H7 (cell line): ENCODE data around the gene PALMD. TPM values are rescaled to one million over a fixed set of nuclear protein-coding genes. Genes with fewer than 3 reads are reported as not detected.

Source experiments
- DNase-seq: peaks from one replicate; pipeline ENCODE4 v3.0.0; 2012
- H3K27me3 ChIP-seq: 2 replicates; pipeline ENCODE4 v1.6.0; 2011; ENCODE audit warnings: mild to moderate bottlenecking, low read length; ENCODE audit not compliant: control insufficient read depth, insufficient read depth
- H3K36me3 ChIP-seq: replicated peaks from 2 replicates; pipeline ENCODE4 v1.5.1; 2011; ENCODE audit warnings: low read length; ENCODE audit not compliant: control insufficient read depth, insufficient read depth
- H3K4me3 ChIP-seq: 2 replicates; pipeline ENCODE4 v1.5.1; 2011; ENCODE audit warnings: low read depth, mild to moderate bottlenecking, control low read depth, low read length, moderate library complexity; ENCODE audit not compliant: insufficient read depth
- total RNA-seq: library from RNA; depleted of rRNA; stranded (reverse); fragments of >200 nt; shearing (Covaris generic); gene quantifications from 2 replicates; pipeline ENCODE4 v1.2.3, GENCODE V29; 2014

The PALMD gene
- total RNA-seq, 1 experiment from 2014 or later, result not detected

DNA sequence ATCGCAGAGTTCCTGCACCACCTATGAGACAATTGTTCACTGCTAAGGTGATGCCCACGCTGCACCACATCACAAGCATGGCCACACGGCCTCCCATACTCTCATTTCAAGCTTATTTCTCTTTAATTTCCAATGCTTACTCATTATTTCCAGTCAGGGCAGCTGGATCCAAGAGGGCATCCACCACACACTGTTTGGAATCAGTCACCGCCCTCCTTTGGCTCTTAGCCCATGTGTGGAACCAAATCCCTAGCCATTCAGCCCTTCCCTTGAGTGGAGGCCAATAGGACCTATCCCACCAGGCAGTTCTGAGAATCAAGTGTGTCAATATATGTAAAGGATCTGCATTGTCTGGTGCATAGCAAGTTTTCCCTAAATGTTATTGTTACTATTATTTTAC is 26.3 kb upstream of the PALMD start:
- no peaks in the 10 kb centered on the region for H3K36me3 ChIP-seq
- no peak for DNase-seq
- H3K4me3 ChIP-seq, result no peak overlapping the region
- no peaks in the 10 kb centered on the region for H3K27me3 ChIP-seq

DNA sequence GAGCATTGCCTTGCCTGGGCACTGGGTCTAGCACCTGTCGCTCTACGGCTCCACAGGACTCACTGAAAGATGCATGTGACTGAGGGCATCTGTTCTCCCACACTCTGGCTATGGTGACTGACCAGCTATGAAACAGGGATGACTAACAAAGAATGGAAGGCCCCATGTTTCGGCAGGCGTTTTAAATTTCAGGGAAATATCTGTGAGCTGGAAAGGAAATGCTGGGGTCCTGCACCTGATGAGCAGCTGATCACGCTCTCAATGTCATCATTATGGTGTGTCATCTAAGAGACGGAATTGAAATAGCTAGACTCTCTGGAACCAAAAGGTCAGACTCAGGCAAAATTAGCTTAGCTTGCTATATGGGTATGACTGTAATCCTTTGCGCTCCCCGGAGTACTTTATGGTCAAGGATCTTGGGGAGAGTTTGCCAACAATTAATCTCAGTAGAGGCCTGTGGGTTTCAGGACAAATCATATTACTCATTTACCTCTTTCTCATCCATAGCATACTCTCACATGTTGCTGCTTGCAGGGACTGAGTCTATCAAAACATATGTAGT is 24.5 kb upstream of the PALMD start:
- Histone ChIP-seq H3K4me3 (no peak overlapping the region), H3K36me3 (no peaks in the 10 kb centered on the region), H3K27me3 (no peaks in the 10 kb centered on the region)
- DNase-seq, result no peak

DNA sequence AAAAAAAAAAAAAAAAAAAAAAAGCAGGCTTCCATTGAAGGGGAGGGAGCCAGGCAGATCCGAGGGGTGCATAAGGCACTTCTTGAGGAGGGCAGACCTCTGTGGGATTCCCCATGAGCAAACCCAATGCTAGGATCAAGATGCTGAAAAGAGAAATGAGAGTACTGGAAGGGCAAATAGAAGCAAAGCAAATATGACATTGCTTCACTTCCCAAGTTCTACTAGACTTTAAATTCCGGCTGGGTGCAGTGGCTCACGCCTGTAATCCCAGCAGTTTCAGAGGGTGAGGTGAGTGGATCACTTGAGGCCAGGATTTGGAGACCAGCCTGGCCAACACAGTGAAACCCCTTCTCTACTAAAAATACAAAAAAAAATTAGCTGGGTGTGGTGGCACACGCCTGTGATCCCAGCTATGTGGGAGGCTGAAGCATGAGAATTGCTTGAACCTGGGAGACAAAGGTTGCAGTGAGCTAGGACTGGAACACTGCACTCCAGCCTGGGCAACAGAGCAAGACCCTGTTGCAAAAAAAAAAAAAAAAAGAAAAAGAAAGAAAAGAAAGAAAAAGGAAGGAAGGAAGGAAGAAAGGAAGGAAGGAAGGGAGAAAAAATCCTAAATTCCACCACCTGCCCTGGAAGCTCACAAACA is 23.1 kb upstream of the PALMD start:
- H3K4me3 ChIP-seq, result no peak overlapping the region
- H3K36me3 ChIP-seq, result no peaks in the 10 kb centered on the region
- H3K27me3 ChIP-seq, result no peaks in the 10 kb centered on the region
- DNase-seq, result no peak

DNA sequence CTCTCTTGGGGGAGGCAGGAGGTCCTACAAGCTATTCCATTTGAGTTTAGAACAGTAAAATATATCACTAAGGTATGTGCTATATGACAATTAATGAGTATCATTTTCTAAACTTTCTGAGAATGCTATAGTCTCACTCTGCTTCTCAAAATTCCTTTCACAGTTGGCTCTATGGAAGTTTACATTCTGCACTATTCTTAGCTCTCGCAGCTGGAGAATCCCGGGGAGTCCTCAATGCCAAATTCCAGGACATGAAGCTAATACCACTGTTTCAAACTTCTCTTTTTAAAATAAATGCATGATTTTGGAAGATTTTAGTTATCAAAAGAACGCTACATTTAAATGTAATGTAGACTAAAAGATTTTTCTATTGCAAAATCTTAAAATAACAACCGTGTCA is 22.4 kb upstream of the PALMD start:
- Histone ChIP-seq H3K27me3 (no peaks in the 10 kb centered on the region), H3K36me3 (no peaks in the 10 kb centered on the region), H3K4me3 (no peak overlapping the region)
- DNase-seq, result no peak

DNA sequence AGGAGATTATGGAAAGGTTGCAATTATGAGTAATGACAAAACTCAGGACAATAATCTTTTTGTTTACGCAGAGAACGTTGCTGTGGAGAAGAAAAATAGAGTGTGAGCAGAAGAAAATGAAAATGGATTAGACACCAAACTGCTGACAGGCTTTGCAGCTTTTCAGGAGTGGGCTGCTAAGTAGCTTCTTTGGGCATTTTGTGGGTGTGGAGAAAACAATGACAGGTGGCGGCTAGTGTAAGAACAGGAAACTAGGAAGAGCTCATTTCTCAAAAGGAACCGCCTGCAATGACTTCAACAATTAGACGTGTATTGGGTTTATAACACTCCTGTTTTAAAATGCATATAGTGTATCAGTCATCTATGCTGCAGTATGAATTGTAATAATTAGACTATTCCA is 18.3 kb upstream of the PALMD start:
- Histone ChIP-seq H3K36me3 (no peaks in the 10 kb centered on the region), H3K4me3 (no peak overlapping the region), H3K27me3 (no peaks in the 10 kb centered on the region)
- no peak for DNase-seq

DNA sequence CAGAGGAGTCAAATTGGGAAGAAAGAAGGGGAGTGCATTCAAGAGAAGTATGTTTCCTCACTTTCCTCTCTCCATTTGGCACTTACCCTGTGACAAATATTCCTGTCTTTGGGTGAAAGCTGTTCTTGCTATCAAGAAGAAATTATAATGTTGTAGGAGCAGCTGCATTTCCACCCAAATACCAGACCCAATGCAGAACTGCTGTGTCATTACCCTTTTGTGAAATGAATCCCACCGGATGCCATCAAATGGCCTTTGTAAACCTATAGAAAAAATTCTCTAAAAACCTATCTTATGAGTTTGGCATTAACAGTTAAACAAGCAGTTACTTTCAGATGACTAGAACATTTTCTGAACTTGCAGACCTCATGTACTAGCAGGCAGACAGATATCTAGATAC is 16.7 kb upstream of the PALMD start:
- Histone ChIP-seq H3K27me3 (no peaks in the 10 kb centered on the region), H3K36me3 (no peaks in the 10 kb centered on the region), H3K4me3 (no peak overlapping the region)
- no peak for DNase-seq

DNA sequence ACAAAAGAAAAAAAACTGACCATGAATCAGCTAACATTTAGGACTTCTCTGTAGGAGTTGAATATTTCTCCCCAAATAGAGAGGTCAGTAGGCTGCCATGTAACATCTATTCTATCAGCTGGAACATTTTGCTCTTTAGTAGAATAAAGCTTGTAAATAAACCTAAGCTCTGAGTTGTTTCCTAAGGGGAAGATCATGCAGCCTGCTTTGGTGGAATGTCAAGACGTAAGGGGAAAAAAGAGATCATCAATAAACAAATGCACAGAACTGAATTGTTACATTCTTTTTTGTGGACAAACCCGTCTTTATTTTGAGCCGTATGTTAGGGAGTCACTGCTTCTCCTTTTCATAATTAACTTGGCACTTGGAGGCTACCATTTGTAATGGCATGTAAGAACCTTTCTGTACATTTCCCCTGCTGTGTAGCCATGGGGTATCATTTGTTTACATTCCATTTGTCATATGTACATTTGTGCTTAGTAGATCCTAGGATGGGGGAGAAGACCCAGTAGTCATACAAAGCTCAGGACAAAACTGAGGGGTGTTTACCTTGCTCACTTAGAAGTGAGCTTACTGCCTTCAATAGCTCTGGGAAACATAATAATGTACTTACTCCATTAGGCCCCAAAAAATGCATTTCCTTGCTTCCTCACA is 10.8 kb upstream of the PALMD start:
- H3K27me3 ChIP-seq, result no peaks in the 10 kb centered on the region
- no peak for DNase-seq
- H3K36me3 ChIP-seq, result no peaks in the 10 kb centered on the region
- no peak overlapping the region for H3K4me3 ChIP-seq

DNA sequence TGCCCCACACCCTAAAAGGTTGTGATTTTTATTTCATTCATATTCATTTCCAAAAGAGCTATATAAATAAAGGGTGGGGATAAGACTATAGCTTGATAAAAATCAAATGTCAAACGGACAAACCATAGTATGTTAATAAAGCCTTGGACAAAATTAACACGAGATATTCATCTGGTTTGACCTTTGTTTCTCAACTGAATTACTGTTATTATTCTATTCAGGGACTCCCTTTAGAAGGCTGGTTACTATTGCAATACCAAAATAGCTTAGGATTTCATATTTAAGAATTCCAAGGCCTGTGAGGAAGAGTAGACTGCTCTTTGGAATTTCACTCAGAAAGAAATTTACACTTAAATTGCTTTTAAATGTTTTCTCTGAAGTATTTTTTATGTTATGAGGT is 10.2 kb upstream of the PALMD start:
- Histone ChIP-seq H3K36me3 (no peaks in the 10 kb centered on the region), H3K27me3 (no peaks in the 10 kb centered on the region), H3K4me3 (no peak overlapping the region)
- DNase-seq, result no peak

DNA sequence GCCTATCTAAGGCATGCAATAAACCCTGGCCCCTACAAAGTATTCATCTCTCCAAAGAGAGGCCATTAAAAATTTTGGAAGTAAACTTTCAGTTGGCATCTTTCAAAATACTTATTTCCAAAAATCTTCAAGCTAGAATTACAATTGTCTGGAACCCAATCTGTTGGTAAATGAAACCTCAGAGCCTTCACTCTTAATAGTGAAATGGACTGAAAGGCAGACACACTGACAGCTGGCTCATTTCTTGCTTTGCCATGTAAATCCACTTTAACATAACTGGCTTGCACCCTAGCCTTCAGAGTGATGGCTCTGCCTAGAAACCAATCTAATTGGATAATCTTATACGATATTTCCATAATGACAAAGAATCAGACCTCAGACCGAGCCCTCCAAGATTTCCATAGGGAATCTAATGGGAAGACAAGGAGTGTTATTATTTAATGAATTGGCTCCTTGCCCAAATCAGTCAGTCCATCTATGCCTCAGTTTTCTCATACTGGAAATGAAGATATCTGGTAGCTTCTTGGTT is 9.2 kb upstream of the PALMD start:
- no peak overlapping the region for H3K4me3 ChIP-seq
- no peaks in the 10 kb centered on the region for H3K27me3 ChIP-seq
- no peak for DNase-seq
- H3K36me3 ChIP-seq, result no peaks in the 10 kb centered on the region

DNA sequence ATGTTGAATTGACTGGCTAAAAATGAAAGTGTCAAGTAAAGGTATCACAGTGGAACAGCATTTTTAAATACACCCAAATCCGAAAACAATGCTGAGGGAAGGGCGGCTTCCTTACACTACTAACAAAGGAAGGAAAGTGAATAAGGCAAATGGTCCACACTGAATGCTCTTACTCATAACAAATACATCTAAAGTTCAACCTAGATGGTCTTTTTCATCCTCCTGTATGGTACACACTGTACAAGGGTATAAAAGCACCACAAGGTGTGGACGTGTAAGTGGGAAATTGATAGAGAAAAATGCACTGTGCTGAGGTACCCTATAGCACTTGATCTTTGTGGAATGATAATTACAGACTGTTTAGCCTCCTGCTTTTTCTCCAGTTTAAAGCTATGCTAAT is 7.1 kb upstream of the PALMD start:
- DNase-seq, result no peak
- Histone ChIP-seq H3K4me3 (no peak overlapping the region), H3K36me3 (no peaks in the 10 kb centered on the region), H3K27me3 (no peaks in the 10 kb centered on the region)

DNA sequence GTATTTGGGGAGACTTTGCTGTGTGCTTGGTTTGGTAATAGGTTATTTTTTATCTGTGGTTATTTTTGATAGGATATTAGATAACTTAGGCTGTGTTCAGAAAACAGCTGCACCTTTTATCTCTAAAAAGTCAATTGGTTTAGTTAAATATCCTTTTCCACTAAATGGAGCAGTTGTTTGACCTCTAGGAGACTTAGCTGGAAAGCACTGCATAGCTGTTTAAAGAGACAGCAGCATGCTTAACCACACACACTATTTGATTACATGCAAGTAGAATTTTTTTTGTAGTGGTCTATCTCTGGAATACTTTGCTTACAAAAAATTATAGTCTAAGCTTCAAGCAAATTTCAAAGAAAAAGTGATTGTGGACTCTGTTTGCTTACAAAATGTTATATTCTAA is 6.5 kb upstream of the PALMD start:
- DNase-seq, result no peak
- no peaks in the 10 kb centered on the region for H3K27me3 ChIP-seq
- H3K4me3 ChIP-seq, result no peak overlapping the region
- H3K36me3 ChIP-seq, result no peaks in the 10 kb centered on the region

DNA sequence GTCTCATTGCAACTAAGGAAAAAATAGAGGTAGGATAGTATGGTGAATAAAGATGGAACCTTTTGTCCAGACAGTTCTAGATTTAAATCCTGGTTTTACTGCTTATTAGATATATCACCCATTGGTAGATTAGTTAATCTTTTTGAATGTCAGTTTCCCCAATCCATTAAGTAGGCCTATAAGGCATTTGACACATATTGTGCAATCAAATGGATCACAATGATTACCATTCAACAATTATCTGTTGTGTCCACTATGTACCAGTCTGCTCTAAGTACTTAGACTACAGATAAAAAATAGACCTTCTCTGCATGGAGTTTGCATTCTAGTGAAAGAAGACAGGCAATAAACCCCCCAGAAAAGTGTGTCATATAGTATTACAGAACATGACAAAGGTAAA is 6.0 kb upstream of the PALMD start:
- Histone ChIP-seq H3K36me3 (no peaks in the 10 kb centered on the region), H3K27me3 (no peaks in the 10 kb centered on the region), H3K4me3 (no peak overlapping the region)
- DNase-seq, result no peak

DNA sequence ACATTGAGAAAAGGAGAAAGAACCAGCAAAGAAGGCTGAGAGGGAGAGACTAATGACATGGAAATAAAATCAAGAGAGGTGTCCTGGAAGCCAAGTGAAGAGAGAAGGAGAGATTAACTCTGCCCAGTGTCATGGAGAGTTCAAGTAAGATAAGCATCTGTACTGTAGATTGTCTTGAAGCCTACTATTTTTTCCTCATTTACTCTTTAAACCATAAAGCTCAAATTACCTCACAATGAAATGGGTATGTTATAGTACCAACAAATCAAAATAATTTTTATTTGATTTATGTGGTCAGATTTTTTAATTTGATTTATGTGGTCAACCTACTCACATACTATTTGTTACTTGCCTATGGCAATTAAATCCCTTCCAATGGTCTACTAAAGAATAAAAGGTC is 5.2 kb upstream of the PALMD start:
- no peak overlapping the region for H3K4me3 ChIP-seq
- no peaks in the 10 kb centered on the region for H3K27me3 ChIP-seq
- DNase-seq, result no peak
- no peaks in the 10 kb centered on the region for H3K36me3 ChIP-seq

DNA sequence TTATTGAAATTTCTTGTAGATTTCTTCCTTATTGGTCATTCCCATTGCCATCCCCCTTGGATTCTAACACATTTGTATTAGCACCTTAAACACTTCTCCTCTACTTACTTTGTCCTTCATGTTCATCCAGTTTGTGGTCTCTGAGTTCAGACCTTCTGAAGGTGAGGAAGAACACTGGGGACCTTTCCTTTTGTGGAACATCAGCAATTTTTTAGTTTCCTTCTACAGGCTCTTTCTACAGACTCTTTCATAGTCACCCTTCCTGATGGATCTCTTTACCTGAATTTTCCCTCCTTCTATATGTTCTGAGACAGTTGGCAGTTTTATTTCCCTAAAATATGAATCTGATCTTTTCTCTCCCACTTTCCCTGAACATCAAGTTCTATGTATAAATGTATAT is 4.4 kb upstream of the PALMD start:
- DNase-seq, result no peak
- no peaks in the 10 kb centered on the region for H3K27me3 ChIP-seq

DNA sequence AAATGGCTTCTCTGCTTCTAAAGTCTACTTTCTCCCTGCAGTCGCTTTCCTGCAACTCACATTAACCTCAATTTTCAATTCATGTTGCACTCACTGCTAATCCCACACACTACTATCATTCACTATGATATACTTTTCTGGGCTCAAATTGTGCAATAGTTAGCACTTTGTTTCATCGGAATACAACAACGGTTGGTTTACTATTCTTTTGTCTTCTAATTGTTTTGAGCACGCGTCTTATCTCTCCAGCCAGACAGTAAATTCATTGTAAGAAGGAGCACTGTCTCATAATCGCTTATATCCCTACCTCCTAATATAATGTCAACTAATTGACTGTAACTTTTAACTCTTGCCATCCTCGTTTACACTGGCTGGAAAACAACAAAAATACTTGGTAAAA is 3.9 kb upstream of the PALMD start:
- no peak for DNase-seq
- H3K27me3 ChIP-seq, result no peaks in the 10 kb centered on the region
- no peak overlapping the region for H3K4me3 ChIP-seq
- H3K36me3 ChIP-seq, result no peaks in the 10 kb centered on the region

More for the DNA sequence above, 4.4 kb upstream of the PALMD start:
- H3K4me3 ChIP-seq, result no peak overlapping the region
- H3K36me3 ChIP-seq, result no peaks in the 10 kb centered on the region
